Raji (cell line): Measurements from ENCODE around the gene SZT2.

ENCODE experiments used
- POLR2A ChIP-seq: IDR thresholded peaks from 2 replicates; pipeline ENCODE4 v1.6.1; 2011; ENCODE audit warnings: low read depth, low read length, control low read depth; ENCODE audit not compliant: insufficient read depth

SZT2 gene

GRCh38 chr1:43447891-43448708, 58.4 kb downstream of the SZT2 start:
- no peak for TF ChIP-seq POLR2A

- no peak for TF ChIP-seq POLR2A
Measured at GRCh38 chr1:43448955-43449707, 59.4 kb downstream of the SZT2 start.

- no peak for TF ChIP-seq POLR2A
Measured at GRCh38 chr1:43449708-43450069, 60.0 kb downstream of the SZT2 start.

GRCh38 chr1:43450251-43450941, 60.7 kb downstream of the SZT2 start:
- no peak for TF ChIP-seq POLR2A

GRCh38 chr1:43451157-43451591, 61.5 kb downstream of the SZT2 start:
- TF ChIP-seq POLR2A = no peak

GRCh38 chr1:43451701-43452532, 62.2 kb downstream of the SZT2 start:
- no peak for TF ChIP-seq POLR2A

- TF ChIP-seq POLR2A = no peak
Measured at GRCh38 chr1:43452789-43453441, 63.2 kb downstream of the SZT2 start.

- no peak for TF ChIP-seq POLR2A
Measured at GRCh38 chr1:43453442-43454269, 64.0 kb downstream of the SZT2 start, which contains the start of gene HYI. Gene HYI, minus strand, starts transcription at chr1:43453931. Its CDS starts 138 bp downstream, at chr1:43453793.

- no peak for TF ChIP-seq POLR2A
Measured at GRCh38 chr1:43454270-43455011, 64.7 kb downstream of the SZT2 start.

- no peak for TF ChIP-seq POLR2A
Measured at GRCh38 chr1:43455213-43455889, 65.7 kb downstream of the SZT2 start.

GRCh38 chr1:43460988-43461693, 71.4 kb downstream of the SZT2 start:
- no peak for TF ChIP-seq POLR2A

GRCh38 chr1:43463479-43463878, 73.8 kb downstream of the SZT2 start:
- TF ChIP-seq POLR2A = no peak
